Measurements from ENCODE around the gene ZNF428.
"Not testable (repeated sequence)": the region's sequence is repeated elsewhere in the genome, so short reads cannot be mapped to it uniquely, and the experiment has no call there.

ZNF428 gene, protein sequence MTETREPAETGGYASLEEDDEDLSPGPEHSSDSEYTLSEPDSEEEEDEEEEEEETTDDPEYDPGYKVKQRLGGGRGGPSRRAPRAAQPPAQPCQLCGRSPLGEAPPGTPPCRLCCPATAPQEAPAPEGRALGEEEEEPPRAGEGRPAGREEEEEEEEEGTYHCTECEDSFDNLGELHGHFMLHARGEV

DNA sequence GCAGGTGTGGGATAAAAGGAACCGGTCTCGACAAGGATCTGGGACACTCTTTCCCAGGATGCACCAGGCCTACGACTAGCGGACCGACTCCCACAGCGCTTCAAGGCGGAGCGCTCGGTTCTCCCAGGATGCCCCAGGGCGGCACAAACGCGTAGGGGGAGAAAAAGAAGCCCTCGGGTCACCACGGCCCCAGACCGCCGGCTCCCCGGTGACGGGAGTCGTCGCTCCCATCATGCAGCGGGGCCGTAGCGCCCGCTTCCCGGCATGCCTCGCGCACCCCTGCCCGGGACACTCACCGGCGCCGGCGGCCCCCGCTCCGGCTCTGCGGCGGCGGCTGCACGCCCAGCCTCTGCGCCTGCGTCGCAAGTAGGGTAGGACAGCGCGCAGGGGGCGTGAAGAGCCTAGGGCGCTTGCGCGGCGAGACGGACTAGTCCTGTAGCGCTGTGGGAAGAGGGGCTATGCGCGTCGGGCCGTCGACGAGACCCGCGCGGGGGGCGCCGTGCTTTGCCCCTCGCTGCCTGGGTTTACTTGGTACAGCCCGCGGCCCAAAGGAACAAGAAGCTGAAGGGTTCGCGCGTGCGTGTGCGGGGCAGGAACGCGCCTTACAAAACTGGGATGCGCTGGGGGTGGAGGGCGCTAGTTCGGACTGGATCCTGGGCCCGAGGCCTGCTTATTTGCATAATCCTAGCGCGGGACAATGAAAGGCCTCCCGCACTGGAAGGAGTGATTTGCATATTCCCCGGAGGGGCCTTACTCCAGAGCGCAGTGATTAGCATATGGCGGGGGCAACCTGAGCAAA, at the start of gene ZNF428:
ZNF428 (minus strand) TSS at position 368 of the 799 bp plus-strand sequence. CDS start 5,325 bp downstream, outside the sequence.
- peak; percentile 94 for DNase-seq (ENCODE audit: low spot score)

DNA sequence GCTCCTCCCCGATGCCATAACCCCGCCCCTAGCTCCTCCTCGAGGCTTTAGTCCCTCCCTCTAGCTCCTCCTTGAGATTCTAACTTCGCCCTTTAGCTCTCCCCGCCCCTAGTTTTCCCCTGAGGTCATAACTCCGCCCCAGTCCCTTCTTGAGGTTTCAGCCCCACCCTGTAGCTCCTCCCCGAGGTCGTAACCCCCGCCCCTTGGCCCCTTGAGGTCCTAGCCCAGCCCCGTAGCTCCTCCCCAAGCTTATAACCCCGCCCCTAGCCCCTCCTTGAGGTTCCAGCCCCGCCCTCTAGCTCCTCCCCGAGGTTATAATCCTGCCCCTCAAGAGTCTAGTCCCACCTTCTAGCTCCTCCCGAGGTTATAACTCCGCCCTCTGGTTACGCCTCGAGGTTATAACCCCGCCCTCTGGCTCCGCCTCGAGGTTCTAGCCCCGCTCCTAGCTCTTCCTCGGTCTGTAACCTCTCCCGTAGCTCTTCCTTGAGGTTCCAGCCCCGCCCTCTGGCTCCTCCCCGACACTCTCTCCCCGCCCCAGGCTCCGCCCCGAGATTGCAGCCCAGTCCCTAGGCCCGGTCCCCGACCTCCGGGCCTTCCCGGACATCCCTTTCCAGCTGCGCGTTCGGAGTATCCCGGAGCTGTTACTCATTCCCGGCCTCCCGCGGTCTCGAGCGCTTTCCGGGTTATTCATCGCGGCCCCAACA, 49.1 kb upstream of the ZNF428 start:
- peak; percentile 100 for DNase-seq (ENCODE audit: low spot score)

DNA sequence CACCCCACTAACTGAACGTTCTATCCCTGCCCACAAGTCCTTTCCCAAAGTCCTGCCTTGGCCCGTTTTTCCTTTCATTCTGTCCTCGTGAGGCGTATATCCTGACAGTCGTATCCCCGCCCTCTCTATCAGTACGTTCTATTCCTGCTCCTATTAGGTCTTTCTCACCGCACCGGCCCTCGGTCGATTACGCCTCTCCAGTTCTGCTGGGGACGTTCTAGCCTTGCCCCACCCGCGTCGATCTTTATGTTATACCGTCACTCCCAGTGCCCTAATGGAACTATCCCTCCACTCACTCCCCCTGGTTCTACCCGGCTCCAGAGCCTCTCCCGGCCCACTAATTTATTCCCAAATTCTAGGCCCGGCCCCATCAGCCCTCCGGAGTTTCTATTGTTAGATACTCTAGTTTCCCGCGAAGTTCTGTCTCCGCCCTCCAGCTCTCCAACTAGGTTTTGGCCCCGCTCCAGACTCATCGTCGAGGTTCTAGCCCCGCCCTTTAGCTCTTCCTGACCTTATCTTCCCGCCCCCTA, 48.5 kb upstream of the ZNF428 start:
- no peak for DNase-seq (ENCODE audit: low spot score)

DNA sequence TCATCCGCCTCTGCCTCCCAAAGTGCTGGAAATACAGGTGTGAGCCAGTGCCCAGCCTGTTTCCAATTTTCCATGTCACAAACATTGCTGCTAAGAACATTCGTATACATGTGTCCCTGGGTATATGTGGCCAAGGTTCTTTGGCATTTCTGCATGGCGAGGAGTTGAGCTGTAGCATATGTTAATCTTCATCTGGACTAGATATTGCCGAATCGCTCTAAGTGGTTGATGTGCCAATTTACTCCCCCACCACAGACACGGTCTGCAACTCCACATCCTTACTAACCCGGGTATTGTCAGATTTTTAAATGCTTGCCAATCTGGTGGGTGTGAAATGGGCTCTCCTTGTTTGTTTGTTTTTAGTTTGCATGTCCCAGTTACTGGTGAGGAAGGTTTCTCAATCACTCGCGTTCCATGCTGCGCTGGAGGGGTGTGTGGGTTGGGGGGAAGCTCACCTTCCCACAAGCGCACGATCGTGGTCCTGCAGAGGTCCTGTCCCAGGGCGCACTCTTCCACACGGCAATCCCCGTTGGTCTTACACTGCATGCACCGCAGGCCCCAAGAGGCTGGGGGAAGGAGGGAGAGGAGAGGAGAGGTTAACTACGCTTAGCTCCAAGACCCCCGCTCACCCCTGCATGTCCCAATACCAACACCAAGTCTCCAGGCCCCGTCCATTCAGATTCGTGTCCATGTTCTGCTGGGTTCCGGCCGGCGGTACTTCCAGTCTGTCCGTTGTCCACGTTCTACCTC, 47.9 kb upstream of the ZNF428 start:
- no peak for DNase-seq (ENCODE audit: low spot score)

DNA sequence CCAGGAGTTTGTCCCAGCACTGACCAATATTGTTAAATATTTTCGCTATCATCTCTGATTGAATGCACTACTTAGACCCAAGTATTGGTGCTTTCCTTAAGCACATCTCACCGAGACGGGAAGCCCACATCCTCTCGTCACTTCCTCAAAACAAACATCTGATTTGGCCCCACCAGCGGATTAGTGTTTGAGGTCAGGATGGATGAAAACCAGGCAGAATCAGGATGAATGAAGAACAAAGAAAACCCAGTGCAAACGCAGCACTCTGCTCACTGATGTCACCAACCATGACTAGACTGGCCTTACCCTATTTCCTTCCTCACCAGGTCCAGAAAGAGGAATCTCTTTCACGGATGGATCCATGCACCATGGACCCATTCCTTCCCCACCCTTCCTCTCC, 44.6 kb upstream of the ZNF428 start:
- no peak for DNase-seq (ENCODE audit: low spot score)

DNA sequence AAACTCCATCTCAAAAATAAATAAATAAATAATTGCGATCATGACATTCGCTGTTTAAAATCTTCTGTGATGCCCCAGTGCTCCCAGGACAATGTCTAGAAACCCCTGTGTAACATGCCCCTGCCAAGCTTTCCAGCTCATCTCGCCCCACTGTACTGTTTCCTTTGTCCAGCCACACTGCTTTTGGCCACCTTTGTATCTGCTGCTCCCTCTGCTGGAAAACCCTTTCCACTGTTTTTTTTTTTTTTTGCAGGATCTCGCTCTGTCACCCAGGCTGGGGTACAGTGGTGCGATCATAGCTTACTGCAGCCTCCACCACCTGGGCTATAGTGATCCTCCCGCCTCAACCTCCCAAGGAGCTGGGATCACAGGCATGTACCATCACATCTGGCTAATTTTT, 43.1 kb upstream of the ZNF428 start:
- no peak for DNase-seq (ENCODE audit: low spot score)

DNA sequence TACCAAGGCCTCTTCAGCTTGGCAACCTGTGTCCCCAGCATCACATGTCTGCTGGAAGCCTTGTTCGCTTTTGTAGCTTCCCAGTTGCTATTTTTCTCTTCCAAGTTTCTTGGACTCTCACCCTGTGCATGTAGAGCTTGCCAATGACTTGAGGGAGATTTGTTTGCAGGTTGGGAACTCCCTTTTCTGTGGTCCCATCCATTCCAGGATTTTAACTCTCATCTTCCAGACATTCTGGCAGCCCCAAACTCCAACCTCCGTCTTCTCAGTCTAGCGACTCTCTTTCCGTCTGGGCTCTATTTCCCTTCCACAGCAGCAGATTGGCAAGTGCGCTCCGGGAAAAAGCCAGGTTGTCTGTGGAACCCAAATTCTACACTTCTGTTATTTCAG, 41.5 kb upstream of the ZNF428 start:
- no peak for DNase-seq (ENCODE audit: low spot score)

DNA sequence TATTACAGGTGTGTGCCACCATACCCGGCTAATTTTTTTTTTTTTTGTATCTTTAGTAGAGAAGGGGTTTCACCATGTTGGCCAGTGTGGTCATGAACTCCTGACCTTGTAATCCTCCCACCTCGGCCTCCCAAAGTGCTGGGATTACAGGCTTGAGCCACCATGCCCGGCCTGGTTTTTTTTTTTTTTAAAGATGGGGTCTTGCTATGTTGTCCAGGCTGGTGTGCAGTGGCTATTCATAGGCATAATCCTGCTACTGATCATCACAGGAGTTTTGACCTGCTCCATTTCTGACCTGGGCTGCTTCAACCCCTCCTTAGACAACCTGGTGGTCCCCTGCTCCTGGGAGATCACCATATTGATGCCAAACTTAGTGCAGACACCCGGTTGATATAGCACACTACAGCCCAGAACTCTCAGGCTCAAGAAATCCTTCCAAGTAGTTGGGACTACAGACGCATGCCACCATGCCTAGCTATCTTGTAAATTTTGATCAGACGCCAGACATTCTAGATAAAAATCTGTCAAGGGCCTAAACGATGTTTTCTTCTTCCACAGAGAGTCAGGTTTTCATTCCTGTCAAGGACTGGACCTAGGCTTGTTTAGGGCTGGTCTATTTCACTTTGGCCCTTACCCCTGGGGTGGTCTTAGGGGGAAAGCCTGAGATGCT, 41.0 kb upstream of the ZNF428 start:
- no peak for DNase-seq (ENCODE audit: low spot score)

DNA sequence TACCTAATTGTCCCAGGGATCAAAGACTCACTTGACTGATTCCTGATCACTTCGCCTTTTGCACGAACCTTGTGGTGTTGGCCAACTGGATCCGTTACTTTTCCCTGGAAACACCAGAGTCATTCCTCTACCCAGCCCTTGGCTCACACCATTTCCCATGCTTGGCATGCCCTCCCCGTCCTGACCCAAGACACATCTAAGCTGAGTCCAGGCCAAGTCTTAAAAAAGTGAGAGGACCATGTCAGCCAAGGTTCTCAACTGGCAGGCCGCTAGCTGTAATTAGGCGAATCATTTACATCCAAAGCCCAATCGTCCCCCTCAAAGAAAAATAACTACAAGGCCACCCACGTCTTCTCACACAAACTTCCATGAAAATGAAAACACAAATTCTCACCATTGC, 39.1 kb upstream of the ZNF428 start:
- DNase-seq (ENCODE audit: low spot score) = no peak

DNA sequence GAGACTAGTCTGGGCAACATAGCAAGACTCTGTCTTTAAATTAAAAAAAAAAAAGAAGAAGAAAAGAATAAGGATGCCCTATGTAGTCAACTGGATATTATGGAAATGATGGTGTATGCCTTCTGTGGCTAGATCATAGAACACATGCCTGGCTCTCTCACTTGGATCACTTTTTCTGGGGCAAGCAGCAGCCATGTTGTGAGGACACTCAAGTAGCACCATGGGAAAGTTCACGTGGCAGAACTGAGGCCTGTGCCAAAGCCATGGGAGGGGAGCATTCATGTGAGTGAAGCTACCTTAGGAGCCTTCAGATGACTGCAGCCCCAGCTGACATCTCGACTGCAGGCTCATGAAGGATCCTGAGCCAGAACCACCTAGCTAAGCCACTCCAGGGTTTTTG, 38.6 kb upstream of the ZNF428 start:
- no peak for DNase-seq (ENCODE audit: low spot score)

DNA sequence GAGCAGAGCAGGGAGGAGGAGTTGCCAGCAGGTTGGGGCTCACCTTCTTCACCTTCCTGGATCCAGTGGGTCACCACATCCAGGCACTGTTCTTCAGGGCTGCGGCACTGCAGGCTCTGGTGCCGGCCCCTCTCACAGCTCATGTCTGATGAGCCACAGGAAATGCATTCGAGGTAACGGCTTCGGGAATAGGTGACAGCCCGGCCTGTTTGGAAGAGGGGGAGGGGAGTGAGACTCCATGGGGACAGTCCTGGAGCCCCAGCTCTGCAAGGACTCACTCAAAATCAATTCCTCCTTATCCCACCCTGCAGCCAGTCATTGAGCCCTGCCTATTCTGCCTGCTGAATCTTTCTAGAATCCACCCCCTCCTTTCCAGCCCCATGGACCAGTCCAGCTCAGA, 37.0 kb upstream of the ZNF428 start:
- no peak for DNase-seq (ENCODE audit: low spot score)

DNA sequence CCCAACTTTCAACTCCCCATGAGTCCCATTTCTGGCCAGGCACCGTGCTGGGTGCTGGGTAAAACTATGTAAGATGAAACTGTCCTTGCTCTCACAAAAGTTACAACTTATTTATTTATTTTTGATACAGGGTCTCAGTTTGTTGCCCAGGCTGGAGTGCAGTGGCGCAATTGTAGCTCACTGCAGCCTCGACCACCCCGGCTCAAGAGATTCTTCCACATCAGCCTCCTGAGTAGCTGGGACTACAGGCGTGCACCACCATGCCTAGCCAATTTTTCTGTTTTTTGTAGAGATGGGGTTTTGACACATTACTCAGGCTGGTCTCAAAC, 33.1 kb upstream of the ZNF428 start:
- DNase-seq (ENCODE audit: low spot score) = no peak

DNA sequence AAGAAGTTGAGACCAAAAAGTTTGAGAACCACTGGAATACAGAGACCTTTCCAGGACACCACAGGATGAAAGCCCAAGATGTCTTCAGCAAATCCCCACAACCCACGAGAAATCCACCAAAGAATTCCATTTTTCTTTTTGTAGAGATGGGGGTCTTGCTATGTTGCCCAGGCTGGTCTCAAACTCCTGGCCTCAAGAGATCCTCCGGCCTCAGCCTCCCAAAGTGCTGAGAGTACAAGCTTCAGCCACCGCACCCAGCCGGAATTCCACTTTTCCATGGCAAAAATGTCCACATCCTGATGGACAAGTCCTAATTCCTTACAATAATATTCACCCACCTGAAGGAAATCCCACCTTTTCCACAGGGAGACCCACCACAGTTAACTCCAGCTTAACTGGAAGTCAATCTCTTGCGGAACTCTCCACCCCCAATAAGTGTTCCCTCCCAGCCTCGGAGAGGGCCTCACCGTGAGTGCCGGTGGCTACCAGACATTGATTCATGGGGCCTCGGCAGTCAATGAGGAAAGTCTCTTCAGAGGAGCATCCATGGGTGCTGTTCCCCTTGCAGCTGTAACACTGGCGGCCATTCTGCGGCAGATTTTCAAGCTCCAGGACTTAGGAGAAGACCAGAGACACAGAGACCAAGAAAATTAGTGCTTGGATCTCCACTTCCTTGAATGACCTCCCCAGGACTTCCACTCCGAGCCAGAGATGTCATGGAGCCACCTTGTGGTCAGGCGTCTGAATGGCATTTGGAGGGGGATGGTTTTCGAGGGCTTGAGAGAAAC, 32.5 kb upstream of the ZNF428 start:
- DNase-seq (ENCODE audit: low spot score) = peak; percentile 72

DNA sequence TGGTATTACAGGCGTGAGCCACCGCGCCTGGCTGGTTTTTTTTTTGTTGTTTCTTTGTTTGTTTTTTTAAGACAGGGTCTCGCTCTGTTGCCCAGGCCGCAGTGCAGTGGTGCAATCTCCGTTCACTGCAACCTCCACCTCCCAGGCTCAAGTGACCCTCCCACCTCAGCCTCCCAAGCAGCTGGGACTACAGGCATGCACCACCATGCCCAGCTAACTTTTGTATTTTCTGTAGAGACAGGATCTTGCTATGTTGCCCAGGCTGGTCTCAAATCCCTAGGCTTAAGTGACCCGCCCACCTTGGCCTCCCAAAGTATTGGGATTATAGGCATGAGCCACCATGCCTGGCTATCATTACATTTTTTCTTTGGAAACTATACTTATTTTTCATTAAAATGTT, 30.8 kb upstream of the ZNF428 start:
- DNase-seq (ENCODE audit: low spot score) = not testable (repeated sequence)

DNA sequence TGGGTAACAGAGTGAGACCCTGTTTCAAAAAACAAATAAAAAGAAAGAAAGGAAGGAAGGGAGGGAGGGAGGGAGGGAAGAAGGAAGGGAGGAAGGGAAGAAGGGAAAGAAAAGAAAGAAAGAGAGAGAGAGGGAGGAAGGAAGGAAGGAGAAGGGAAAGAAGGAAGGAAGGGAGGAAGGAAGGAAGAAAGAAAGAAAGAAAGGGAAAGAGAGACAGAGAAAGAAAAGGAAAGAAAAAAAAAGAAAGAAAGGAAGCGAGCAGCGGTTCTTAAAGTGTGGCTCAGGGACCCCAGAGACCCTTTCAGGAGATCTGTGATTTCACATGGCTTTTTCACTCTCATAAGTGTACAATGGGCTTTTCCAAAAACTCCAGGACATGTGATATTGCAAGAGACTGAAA, 30.1 kb upstream of the ZNF428 start:
- DNase-seq (ENCODE audit: low spot score) = no peak

DNA sequence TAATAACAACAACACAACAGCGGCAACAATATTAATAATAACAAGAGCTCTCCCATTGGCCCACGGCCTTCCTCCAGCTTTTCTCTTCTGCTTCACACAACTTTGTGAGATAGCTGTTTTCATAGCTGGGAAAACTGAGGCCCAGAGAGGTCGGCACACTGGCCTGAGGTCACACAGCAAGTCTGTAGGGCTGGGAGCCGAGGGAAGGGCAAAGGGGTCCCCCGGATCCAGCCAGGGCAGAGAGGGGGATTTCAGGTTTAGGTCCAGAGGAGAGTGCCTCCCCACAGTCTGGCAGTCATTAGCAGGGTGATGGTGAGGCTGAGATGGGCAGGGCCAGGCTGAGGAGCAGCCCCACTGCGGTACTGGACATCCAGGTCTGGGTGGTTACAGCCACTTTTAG, 29.2 kb upstream of the ZNF428 start:
- no peak for DNase-seq (ENCODE audit: low spot score)

DNA sequence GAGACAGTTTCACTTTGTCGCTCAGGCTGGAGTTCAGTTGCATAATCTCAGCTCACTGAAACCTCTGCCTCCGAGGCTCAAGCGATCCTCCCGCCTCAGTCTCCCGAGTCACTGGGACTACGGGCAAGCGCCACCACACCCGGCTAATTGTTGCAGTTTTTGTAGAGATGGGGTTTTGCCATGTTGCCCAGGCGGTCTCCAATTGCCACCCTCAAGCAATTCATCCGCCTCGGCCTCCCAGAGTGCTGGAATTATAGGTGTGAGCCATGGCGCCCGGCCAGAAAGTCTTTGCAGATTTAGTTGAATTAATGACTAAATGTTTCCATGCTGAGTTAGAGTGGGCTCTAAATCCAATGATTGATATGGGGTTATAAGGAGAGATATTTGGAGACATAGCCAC, 24.8 kb upstream of the ZNF428 start:
- no peak for DNase-seq (ENCODE audit: low spot score)

DNA sequence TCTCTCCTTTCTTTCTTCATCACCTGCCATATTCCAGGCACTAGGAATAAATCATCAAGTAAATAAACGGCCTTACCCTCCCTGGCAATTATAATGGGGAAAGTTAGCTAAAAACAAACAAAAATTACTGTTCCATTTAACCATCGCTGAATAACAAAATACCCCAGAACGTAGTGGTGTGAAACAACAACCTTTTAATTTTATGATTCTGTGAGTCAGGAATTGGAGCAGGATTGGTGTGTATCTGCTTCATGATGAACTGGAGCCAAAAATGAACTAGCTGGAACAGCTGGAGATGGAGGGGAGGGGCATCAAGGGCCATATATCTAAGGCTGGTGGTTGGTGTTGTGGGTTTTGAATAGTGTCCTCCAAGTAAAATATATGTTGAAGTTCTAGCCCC, 23.9 kb upstream of the ZNF428 start:
- no peak for DNase-seq (ENCODE audit: low spot score)

DNA sequence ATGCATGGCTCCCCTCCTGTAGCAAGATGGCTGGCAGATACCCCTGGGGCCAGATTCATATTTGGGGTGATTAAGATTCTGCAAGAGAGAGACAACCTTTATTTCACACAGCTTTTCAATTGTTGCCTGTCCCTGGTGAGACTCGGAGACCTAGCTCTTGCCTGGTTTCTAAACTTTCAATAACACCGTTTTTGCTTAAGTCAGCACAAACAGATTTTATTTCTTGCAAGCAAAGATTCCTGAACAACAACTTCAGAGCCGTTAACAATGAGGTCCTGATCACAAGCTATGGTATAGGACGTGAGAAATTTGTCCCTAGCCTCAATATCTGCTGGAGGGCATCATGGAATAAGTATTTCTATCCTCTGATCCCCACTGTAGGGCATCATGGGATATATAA, 23.1 kb upstream of the ZNF428 start:
- DNase-seq (ENCODE audit: low spot score) = no peak

DNA sequence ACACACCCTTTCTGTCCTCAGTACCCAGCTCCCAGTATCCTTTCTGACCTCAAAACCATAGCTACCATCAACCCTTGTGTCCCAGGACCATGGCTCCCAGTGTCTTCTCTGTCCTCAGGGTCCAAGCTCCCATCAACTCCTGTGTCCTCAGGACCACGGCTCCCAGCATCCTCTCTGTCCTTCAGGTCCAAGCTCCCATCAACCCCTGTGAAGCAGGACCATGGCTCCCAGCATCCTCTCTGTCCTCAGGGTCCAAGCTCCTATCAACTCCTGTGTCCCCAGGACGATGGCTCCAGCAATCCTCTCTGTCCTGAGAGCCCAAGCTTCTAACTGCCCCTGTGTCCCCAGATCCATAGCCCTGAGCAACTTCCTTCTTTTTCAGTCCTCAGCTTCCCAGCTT, 21.9 kb upstream of the ZNF428 start:
- no peak for DNase-seq (ENCODE audit: low spot score)

DNA sequence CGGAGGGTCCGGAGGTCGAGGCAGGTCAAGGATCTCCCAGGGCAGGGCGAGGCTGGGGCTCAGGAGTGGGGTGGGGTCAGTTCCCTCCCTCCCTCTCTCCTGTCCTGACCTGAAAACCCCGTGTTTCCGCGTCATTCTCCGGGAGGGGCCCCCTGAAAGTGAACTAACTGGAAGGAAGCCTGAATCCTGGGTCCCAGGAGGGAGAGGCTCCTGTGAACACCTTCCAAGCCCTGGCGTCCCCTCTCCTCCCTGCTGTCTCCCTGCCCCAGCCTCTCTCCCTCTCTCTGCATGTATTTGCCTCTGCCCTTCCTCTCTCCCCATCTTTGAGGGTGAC, 21.0 kb upstream of the ZNF428 start:
- DNase-seq (ENCODE audit: low spot score) = no peak

Data from SW480 (cell line).